Measurements from ENCODE around the gene LMTK2. TPM values are rescaled to one million over a fixed set of nuclear protein-coding genes. Genes with fewer than 3 reads are reported as not detected.

The LMTK2 gene
- total RNA-seq, 2 experiments from 2014 or later: 13.7 to 14.7 TPM

GRCh38 chr7:98241674-98242241, 135.1 kb downstream of the LMTK2 start:
- CTCF ChIA-PET: no interaction called here
- POLR2A ChIA-PET: interaction anchor here (0.8 kb wide), 1 partner anchor 8 kb away, joined by 3 read pairs; no protein-coding TSS in a partner anchor

- CTCF ChIA-PET: no interaction called here
These were observed 135.7 kb downstream of the LMTK2 start for GRCh38 chr7:98242342-98242741.

GRCh38 chr7:98242934-98243333, 136.3 kb downstream of the LMTK2 start:
- ChIA-PET POLR2A (no interaction called here), CTCF (interaction anchor here (1.1 kb wide), 1 partner anchor 76 kb away, joined by 3 read pairs; no protein-coding TSS in a partner anchor)

More at GRCh38 chr7:98242342-98242741, 135.7 kb downstream of the LMTK2 start:
- POLR2A ChIA-PET: interaction anchor here (0.8 kb wide), 1 partner anchor 8 kb away, joined by 3 read pairs; no protein-coding TSS in a partner anchor

GRCh38 chr7:98244871-98245270, 138.2 kb downstream of the LMTK2 start:
- POLR2A ChIA-PET: no interaction called here
- CTCF ChIA-PET: interaction anchor here (1.1 kb wide), 1 partner anchor 35 kb away, joined by 4 read pairs; no protein-coding TSS in a partner anchor

- POLR2A ChIA-PET: no interaction called here
- CTCF ChIA-PET: no interaction called here
These were observed 141.5 kb downstream of the LMTK2 start for GRCh38 chr7:98248156-98248555.

- ChIA-PET CTCF (no interaction called here), POLR2A (no interaction called here)
These were observed 142.4 kb downstream of the LMTK2 start for GRCh38 chr7:98249106-98249505.

GRCh38 chr7:98250789-98251188, 144.1 kb downstream of the LMTK2 start:
- CTCF ChIA-PET: interaction anchor here (0.7 to 1.4 kb wide), 4 partner anchors 71 to 230 kb away, joined by 3 to 5 read pairs (median 3); no protein-coding TSS in a partner anchor
- POLR2A ChIA-PET: interaction anchor here (0.6 to 1.2 kb wide), 3 partner anchors 9 to 280 kb away, joined by 3 read pairs; no protein-coding TSS in a partner anchor

GRCh38 chr7:98251231-98251600, 144.6 kb downstream of the LMTK2 start:
- POLR2A ChIA-PET: interaction anchor here (0.6 to 1.6 kb wide), 2 partner anchors 15 to 49 kb away, joined by 3 to 4 read pairs; no protein-coding TSS in a partner anchor
- CTCF ChIA-PET: interaction anchor here (1.0 to 1.4 kb wide), 3 partner anchors 83 to 230 kb away, joined by 3 to 5 read pairs (median 3); no protein-coding TSS in a partner anchor

- ChIA-PET CTCF (interaction anchor here (1.4 kb wide), 1 partner anchor 231 kb away, joined by 3 read pairs; no protein-coding TSS in a partner anchor), POLR2A (interaction anchor here (0.5 to 1.6 kb wide), 2 partner anchors 29 to 49 kb away, joined by 3 to 4 read pairs; no protein-coding TSS in a partner anchor)
These were observed 145.2 kb downstream of the LMTK2 start, which contains the start of gene TECPR1 for GRCh38 chr7:98251601-98252424. TSS of gene TECPR1 (minus strand) at chr7:98252232. CDS start at chr7:98246146, 6,086 bp downstream.

- CTCF ChIA-PET: no interaction called here
- POLR2A ChIA-PET: interaction anchor here (1.6 kb wide), 1 partner anchor 50 kb away, joined by 4 read pairs; no protein-coding TSS in a partner anchor
These were observed 145.9 kb downstream of the LMTK2 start for GRCh38 chr7:98252425-98253054.

GRCh38 chr7:98254516-98254915, 147.9 kb downstream of the LMTK2 start:
- CTCF ChIA-PET: no interaction called here
- POLR2A ChIA-PET: no interaction called here

- CTCF ChIA-PET: no interaction called here
These were observed 148.4 kb downstream of the LMTK2 start for GRCh38 chr7:98254951-98255610.

GRCh38 chr7:98256431-98256830, 149.8 kb downstream of the LMTK2 start:
- POLR2A ChIA-PET: no interaction called here
- CTCF ChIA-PET: interaction anchor here (0.6 kb wide), 1 partner anchor 85 kb away, joined by 3 read pairs; no protein-coding TSS in a partner anchor

More at GRCh38 chr7:98254951-98255610, 148.4 kb downstream of the LMTK2 start:
- POLR2A ChIA-PET: no interaction called here

GRCh38 chr7:98257701-98258100, 151.0 kb downstream of the LMTK2 start:
- POLR2A ChIA-PET: no interaction called here

More at GRCh38 chr7:98257701-98258100, 151.0 kb downstream of the LMTK2 start:
- CTCF ChIA-PET: interaction anchor here (0.7 kb wide), 1 partner anchor 21 kb away, joined by 3 read pairs; no protein-coding TSS in a partner anchor

Other genes starting within 250 kb of the LMTK2 start
- gene ASNS, start 234.5 kb upstream of the LMTK2 start, total RNA-seq: 100 to 1,000 TPM; 178 to 186 TPM
- not detected for gene OCM2, start 116.7 kb upstream of the LMTK2 start, total RNA-seq
- gene BHLHA15, start 104.6 kb downstream of the LMTK2 start, total RNA-seq: under 1 TPM; 0.36 to 0.82 TPM
- 10 to 100 TPM; 25.6 to 32.7 TPM for gene TECPR1, start 145.4 kb downstream of the LMTK2 start, total RNA-seq
- 10 to 100 TPM; 57.0 to 59.3 TPM for gene BRI3, start 174.8 kb downstream of the LMTK2 start, total RNA-seq